Activated T-helper 2 cell treated with anti-CD3 and anti-CD28 coated beads, Interferon-gamma antibody, Interleukin-2, Interleukin-4, amounts not matched to agents 10 μg/mL and 5 μg/mL and 100 μg/mL, durations not matched to agents 14 hours and 24 hours and 36 hours (primary cell): ENCODE measurements around the gene MRPL41. TPM values are rescaled to one million over a fixed set of nuclear protein-coding genes. Genes with fewer than 3 reads are reported as not detected.
"Not testable (repeated sequence)": the region's sequence is repeated elsewhere in the genome, so short reads cannot be mapped to it uniquely, and the experiment has no call there.

Experiments
- DNase-seq: peaks from one replicate; pipeline ENCODE4 v3.0.0; 2021; ENCODE audit warnings: low spot score
- H3K27ac Mint-ChIP-seq: one replicate; pipeline ENCODE4 v1.8.0; 2021; ENCODE audit warnings: mixed read lengths
- H3K27me3 Mint-ChIP-seq: one replicate; pipeline ENCODE4 v1.8.0; 2021; ENCODE audit warnings: low read depth, mixed read lengths
- H3K36me3 Mint-ChIP-seq: one replicate; pipeline ENCODE4 v1.8.0; 2021; ENCODE audit warnings: low read depth, mixed read lengths
- H3K4me1 Mint-ChIP-seq: one replicate; pipeline ENCODE4 v1.8.0; 2021; ENCODE audit warnings: low read depth, mixed read lengths
- H3K4me3 Mint-ChIP-seq: one replicate; pipeline ENCODE4 v1.8.0; 2021; ENCODE audit warnings: low read depth, mild to moderate bottlenecking, moderate library complexity, mixed read lengths
- H3K9me3 Mint-ChIP-seq: one replicate; pipeline ENCODE4 v1.8.0; 2021; ENCODE audit warnings: mixed read lengths
- intact Hi-C: fragments of 100-400 bp; cut with micrococcal nuclease; formaldehyde crosslinking; loops from one replicate; pipeline ENCODE4 v1.15.1; 2023
- total RNA-seq: library from RNA; stranded (reverse); gene quantifications from 2 replicates; pipeline ENCODE4 v1.2.3, GENCODE V29; 2022

MRPL41 gene
- 43.2 and 49.4 TPM in 2 replicates for total RNA-seq

DNA sequence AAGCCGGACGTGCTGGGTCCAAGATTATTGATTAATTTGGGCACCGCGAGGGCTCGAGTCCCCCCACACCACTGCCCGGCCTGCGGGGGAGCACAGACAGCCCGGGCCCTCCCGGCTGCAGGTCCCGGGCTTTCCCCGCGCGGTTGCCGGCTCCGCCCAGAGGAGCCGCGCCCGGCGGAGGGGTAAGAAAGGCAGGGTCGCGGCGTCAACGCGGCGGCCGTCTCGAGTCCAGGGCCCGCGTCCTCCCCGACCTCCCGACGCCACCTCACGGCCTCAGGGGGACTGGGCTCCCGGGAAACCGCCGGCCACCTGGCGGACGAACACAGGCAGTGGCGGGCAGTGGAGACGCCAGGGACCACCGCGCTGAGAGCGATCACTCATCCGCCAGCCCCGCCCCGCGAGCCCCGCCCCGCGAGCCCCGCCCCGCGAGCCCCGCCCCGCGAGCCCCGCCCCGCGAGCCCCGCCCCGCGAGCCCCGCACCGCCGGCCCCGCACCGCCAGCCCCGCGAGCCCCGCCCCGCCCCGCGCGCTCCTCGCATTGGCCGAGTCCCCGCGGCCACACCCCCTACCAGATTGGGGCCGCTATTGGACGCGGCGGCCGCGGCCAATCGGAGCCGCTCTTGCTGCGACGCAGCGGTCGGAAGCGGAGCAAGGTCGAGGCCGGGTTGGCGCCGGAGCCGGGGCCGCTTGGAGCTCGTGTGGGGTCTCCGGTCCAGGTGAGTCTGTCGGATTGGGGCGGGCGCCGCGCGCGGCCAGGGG, at the start of gene MRPL41:
Gene MRPL41, plus strand, starts transcription at position 616 of the 758 bp plus-strand sequence. CDS start 203 bp downstream, outside the sequence.
- Mint-ChIP-seq H3K4me1 (peaks cover 8% of the 10 kb centered on the region), H3K36me3 (peaks cover 31% of the 10 kb centered on the region), H3K9me3 (no peaks in the 10 kb centered on the region), H3K4me3 (peak within 1 kb of the TSS; percentile 90), H3K27ac (peak within 1 kb of the TSS; percentile 69), H3K27me3 (no peaks in the 10 kb centered on the region)
- peak; percentile 90 for DNase-seq
- intact Hi-C loops = loop anchor here (1.0 to 2.0 kb wide), 3 partner anchors 27 to 93 kb away; partner anchors contain the start of genes ARRDC1, DPH7 and NSMF

DNA sequence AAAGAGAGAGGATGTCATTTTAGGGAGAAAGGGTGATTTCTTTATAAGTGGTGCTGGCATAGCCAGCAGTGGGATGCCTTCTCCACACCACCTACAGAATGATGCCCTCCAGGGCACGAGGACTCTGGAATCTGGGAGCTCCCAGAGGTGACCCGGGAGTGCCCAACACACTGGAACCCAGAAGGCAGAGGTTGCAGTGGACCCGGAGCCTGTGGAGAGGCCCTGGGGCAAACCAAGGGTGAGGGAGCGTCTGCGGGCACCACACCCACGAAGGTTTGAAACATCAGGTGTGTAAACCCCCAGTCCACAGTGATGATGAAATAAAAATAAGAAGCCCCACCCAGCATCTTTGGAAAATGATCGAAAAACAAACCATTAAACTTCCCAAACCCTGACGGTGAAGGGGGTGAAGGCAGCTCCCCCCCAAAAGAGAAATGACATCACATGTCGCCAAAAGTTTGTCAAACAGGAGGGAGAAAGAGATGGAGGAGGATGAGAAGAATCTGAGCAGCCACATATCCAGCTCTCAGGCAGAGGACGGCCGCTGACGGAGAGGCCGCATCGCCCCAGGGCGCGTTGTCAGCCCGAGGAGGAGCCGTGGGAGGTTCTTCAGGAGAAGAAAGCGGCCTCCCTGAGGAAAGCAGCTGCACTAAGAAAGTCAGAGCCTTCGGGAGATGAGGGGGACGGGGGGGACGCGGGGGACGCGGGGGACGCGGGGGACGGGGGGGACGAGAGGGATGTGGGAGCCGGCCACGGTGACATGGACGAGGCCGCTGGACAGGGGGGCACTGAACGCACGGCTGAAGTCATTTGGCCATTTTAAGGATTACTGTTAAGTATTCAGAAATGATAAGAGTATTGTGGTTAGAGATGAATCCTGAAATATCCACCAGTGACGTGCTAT, 49.4 kb upstream of the MRPL41 start:
- H3K27me3 Mint-ChIP-seq = no peaks in the 10 kb centered on the region
- intact Hi-C loops = no loop called here
- peaks cover 4% of the 10 kb centered on the region for H3K36me3 Mint-ChIP-seq
- DNase-seq = no peak
- H3K4me3 Mint-ChIP-seq = no peak overlapping the region
- H3K4me1 Mint-ChIP-seq = no peaks in the 10 kb centered on the region
- no peak overlapping the region for H3K27ac Mint-ChIP-seq
- H3K9me3 Mint-ChIP-seq = peaks cover 10% of the 10 kb centered on the region

DNA sequence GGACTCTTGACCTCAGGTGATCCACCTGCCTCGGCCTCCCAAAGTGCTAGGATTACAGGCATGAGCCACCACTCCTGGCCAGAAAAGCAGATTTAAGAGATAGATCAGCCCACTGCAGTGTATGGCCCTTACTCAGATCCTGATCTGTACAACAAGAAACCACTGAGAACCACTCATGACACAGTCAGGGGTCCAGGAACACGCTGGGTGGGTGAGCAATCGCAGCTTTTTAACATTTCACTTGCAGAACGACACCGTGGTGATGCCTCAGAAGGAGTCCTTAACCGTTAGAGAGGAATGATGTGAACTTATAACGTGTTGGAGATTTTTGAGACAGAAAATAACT, 47.3 kb upstream of the MRPL41 start:
- no peak overlapping the region for H3K4me3 Mint-ChIP-seq
- H3K27me3 Mint-ChIP-seq = no peaks in the 10 kb centered on the region
- intact Hi-C loops = no loop called here
- peaks cover 4% of the 10 kb centered on the region for H3K36me3 Mint-ChIP-seq
- H3K27ac Mint-ChIP-seq = no peak overlapping the region
- DNase-seq = no peak
- H3K9me3 Mint-ChIP-seq = peaks cover 10% of the 10 kb centered on the region
- H3K4me1 Mint-ChIP-seq = no peaks in the 10 kb centered on the region

DNA sequence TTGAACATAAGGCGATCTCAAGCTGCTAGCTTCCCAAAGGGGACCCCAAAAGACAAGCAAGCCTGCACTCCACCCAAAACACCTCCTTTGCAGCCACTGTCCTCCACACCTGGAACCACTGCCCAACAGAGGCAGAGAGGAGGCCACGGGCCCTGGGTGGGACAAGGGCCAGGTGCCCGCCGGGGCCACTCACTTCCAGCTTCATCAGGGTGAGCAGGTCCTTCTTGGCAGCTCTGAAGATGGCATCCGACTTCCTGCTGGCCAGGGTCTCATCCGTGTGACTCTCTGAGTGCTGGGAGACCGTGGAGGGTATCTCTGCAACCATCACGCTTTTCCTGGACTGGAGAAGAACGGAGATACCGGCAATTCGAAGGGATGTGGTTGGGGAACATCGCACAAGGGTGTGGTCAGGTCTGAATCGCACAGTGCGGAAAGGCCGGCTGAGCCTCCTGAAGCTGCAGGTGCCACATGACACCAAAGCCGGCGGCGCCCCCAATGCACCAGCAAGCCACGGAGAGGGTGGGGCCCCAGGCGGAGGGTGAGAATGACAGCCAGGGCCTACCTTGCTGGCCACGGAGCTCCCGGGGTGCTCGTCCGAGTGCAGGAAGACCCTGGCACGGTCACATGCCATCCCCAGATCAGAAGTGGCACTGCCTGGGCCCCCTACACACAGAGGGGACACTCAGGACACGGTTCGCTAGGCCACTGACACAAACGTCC, 46.1 kb upstream of the MRPL41 start:
- no peak overlapping the region for H3K4me3 Mint-ChIP-seq
- H3K27me3 Mint-ChIP-seq = no peaks in the 10 kb centered on the region
- intact Hi-C loops = no loop called here
- H3K4me1 Mint-ChIP-seq = no peaks in the 10 kb centered on the region
- H3K27ac Mint-ChIP-seq = no peak overlapping the region
- DNase-seq = no peak
- peaks cover 4% of the 10 kb centered on the region for H3K36me3 Mint-ChIP-seq
- H3K9me3 Mint-ChIP-seq = peaks cover 10% of the 10 kb centered on the region

DNA sequence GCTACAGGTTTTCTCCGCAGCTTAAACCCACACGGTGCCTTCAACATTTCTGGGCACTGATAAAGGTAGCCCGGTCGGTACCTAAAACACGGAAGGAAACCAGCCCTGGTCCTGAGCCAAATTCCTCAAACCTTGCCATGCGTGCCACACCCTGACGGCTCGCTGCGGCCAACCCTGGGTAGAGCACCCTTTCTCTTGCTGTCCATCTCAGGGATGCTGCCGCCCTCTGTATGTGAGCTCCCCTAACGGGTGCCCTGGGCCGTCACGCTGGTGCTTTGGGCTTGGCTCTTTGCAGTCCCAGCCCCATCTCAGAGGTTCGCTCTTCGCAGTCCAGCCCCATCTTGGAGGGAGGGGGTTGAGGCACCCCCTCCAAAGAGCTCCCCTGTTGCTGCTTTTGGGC, 45.4 kb upstream of the MRPL41 start:
- Mint-ChIP-seq H3K36me3 (peaks cover 4% of the 10 kb centered on the region), H3K4me1 (no peaks in the 10 kb centered on the region), H3K9me3 (peaks cover 10% of the 10 kb centered on the region), H3K27me3 (no peaks in the 10 kb centered on the region), H3K27ac (no peak overlapping the region), H3K4me3 (no peak overlapping the region)
- no peak for DNase-seq
- intact Hi-C loops = no loop called here

DNA sequence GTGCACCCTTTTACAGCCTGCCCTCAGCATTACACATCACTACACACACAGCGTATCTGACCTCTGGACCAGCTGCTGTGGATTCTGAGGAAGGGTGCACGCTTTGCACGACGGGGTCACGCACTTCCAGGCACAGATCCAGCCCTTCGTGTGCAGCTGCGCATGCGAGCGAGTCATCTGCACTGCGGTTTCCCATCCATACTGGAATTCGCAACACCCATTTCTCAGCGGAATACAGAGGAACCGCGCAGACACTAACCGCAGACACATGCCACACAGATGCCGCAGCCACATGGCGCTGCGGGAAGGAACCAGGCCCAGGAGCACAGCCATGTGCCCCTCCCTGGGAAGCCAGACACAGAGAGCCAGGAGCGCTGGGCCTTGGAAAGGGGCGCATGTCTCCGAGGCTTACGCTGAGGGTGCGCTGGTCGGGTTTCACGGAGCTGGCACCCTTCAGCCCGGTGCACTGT, 44.9 kb upstream of the MRPL41 start:
- H3K27ac Mint-ChIP-seq = no peak overlapping the region
- peaks cover 10% of the 10 kb centered on the region for H3K9me3 Mint-ChIP-seq

DNA sequence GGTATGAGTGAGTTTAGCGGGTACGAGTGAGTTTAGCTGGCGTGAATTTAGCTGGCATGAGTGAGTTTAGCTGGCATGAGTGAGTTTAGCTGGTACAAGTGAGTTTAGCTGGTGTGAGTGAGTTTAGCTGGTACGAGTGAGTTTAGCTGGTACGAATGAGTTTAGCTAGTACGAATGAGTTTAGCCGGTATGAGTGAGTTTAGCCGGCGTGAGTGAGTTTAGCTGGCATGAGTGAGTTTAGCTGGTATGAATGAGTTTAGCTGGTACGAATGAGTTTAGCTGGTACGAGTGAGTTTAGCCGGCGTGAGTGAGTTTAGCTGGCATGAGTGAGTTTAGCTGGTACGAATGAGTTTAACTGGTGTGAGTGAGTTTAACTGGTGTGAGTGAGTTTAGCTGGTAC, 42.5 kb upstream of the MRPL41 start:
- no peak for DNase-seq
- H3K9me3 Mint-ChIP-seq = no peaks in the 10 kb centered on the region
- intact Hi-C loops = no loop called here
- H3K4me3 Mint-ChIP-seq = no peak overlapping the region
- H3K27ac Mint-ChIP-seq = no peak overlapping the region
- H3K27me3 Mint-ChIP-seq = no peaks in the 10 kb centered on the region
- H3K4me1 Mint-ChIP-seq = peaks cover 2% of the 10 kb centered on the region
- H3K36me3 Mint-ChIP-seq = no peaks in the 10 kb centered on the region

More for the DNA sequence above, 44.9 kb upstream of the MRPL41 start:
- no peak overlapping the region for H3K4me3 Mint-ChIP-seq
- no peaks in the 10 kb centered on the region for H3K27me3 Mint-ChIP-seq
- H3K36me3 Mint-ChIP-seq = peaks cover 4% of the 10 kb centered on the region
- H3K4me1 Mint-ChIP-seq = no peaks in the 10 kb centered on the region
- DNase-seq = no peak
- intact Hi-C loops = no loop called here

DNA sequence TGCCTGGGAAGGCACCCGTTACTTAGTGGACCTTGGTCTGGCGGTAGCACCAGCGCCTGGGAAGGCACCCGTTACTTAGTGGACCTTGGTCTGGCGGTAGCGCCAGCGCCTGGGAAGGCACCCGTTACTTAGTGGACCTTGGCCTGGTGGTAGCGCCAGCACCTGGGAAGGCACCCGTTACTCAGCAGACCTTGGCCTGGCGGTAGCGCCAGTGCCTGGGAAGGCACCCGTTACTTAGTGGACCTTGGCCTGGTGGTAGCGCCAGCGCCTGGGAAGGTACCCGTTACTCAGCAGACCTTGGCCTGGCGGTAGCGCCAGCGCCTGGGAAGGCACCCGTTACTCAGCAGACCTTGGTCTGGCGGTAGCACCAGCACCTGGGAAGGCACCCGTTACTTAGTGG, 40.6 kb upstream of the MRPL41 start:
- DNase-seq, H3K27ac Mint-ChIP-seq, H3K27me3 Mint-ChIP-seq, H3K4me1 Mint-ChIP-seq, H3K9me3 Mint-ChIP-seq, intact Hi-C loops, H3K36me3 Mint-ChIP-seq, H3K4me3 Mint-ChIP-seq: not testable (repeated sequence)

DNA sequence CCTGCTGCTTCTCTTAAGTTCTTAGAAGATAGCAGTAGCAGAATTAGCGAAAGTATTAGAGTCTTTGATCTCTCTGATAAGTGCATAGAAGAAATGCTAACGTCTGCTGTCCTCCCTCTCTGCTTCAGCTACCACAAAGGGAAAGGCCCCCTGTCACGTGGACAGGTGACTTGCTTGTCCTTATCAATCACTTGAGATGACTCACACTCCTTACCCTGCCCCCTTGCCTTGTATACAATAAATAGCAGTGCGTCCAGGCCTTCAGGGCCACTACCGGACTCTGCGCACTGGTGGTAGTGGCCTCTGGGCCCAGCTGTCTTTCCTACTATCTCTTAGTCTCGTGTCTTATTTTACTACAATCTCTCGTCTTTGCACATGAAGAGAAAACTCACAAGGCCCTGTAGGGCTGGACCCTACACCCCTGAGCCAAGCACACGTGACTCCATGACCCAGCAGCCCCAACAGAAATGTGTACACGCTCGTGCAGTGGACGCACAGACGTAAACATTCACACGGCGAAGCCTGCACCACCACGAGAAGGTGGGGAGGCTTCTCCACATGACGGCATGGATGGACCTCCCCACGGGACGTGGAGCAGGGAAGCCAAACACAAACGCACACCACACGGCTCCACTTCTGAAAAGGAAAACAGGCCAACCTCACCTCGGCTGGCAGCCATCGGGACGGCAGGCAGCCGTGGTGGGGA, 39.8 kb upstream of the MRPL41 start:
- Mint-ChIP-seq H3K27me3 (no peaks in the 10 kb centered on the region), H3K9me3 (no peaks in the 10 kb centered on the region), H3K4me3 (no peak overlapping the region), H3K36me3 (no peaks in the 10 kb centered on the region), H3K27ac (no peak overlapping the region), H3K4me1 (peaks cover 2% of the 10 kb centered on the region)
- DNase-seq = no peak
- intact Hi-C loops = no loop called here

DNA sequence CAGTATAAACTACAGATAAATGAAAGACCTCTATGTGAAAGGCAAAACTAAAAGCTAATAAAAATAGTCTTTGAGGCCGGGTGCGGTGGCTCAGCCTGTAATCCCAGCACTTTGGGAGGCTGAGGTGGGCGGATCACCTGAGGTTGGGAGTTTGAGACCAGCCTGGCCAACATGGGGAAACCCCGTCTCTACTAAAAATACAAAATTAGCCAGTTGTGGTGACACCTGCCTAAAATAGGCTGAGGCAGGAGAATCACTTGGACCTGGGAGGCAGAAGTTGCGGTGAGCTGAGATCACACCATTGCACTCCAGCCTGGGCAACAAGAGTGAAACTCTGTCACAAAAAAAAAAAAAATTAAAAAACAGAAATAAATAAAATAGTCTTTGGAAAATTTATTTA, 38.5 kb upstream of the MRPL41 start:
- H3K9me3 Mint-ChIP-seq, H3K4me1 Mint-ChIP-seq, H3K27ac Mint-ChIP-seq, H3K36me3 Mint-ChIP-seq, intact Hi-C loops, DNase-seq, H3K27me3 Mint-ChIP-seq, H3K4me3 Mint-ChIP-seq: not testable (repeated sequence)

DNA sequence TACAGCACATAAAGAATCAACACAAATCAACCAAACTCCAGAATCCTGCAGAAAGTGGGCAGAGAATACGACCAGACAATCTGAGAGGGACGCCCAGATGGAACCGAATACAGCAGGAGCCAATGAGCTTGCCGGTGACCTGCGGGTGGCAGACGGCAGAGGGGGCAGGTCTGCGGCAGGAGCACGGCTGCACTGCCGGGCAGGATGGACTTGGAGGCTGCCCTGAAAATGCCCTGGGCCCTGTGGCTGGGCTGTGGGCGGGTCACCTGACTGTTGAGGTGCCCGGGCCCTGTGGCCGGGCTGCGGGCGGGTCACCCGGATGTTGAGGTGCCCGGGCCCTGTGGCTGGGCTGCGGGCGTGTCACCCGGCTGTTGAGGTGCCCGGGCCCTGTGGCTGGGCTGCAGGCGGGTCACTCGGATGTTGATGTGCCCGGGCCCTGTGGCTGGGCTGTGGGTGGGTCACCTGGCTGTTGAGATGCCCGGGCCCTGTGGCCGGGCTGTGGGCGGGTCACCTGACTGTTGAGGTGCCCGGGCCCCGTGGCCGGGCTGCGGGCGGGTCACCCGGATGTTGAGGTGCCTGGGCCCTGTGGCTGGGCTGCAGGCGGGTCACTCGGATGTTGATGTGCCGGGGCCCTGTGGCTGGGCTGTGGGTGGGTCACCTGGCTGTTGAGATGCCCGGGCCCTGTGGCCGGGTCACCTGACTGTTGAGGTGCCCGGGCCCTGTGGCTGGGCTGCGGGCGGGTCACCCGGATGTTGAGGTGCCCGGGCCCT, 37.7 kb upstream of the MRPL41 start:
- H3K27ac Mint-ChIP-seq, H3K4me1 Mint-ChIP-seq, intact Hi-C loops, H3K27me3 Mint-ChIP-seq, H3K36me3 Mint-ChIP-seq, H3K4me3 Mint-ChIP-seq, DNase-seq, H3K9me3 Mint-ChIP-seq: not testable (repeated sequence)
